ENCODE measurements around the gene SLC22A8.

- TF ChIP-seq CTCF (IDR thresholded peaks at IDR 0.05): no peak
- no peak for TF ChIP-seq POLR2A (IDR thresholded peaks at IDR 0.05)
These were observed 53.2 kb downstream of the SLC22A8 start for GRCh38 chr11:62962391-62962790.

All from esophagus squamous epithelium (tissue), 4 donors.